GM19193 (cell line): Measurements from ENCODE around the gene PDRG1.
A peak's percentile ranks its signal among the peaks of the same experiment; 100 is the strongest.

Experiments
- POLR2A ChIP-seq: IDR thresholded peaks from 4 replicates; pipeline ENCODE4 v1.6.1; 2011; ENCODE audit not compliant: insufficient read depth, insufficient read length; ENCODE audit errors: extremely low read depth

The PDRG1 gene

GRCh38 chr20:31951530-31952453 is at the start of gene PDRG1:
Gene PDRG1 (minus strand): TSS chr20:31952046. CDS start chr20:31951961, 85 bp downstream.
- TF ChIP-seq POLR2A: peak; percentile 90

GRCh38 chr20:31998246-31998645 is 46.4 kb upstream of the PDRG1 start:
- no peak for TF ChIP-seq POLR2A

GRCh38 chr20:31996996-31997395 is 45.1 kb upstream of the PDRG1 start:
- no peak for TF ChIP-seq POLR2A

GRCh38 chr20:31992086-31992485 is 40.2 kb upstream of the PDRG1 start:
- TF ChIP-seq POLR2A: no peak

- no peak for TF ChIP-seq POLR2A
These were observed 39.5 kb upstream of the PDRG1 start for GRCh38 chr20:31991339-31991705.

- no peak for TF ChIP-seq POLR2A
These were observed 38.9 kb upstream of the PDRG1 start for GRCh38 chr20:31990641-31991338.

- no peak for TF ChIP-seq POLR2A
These were observed 37.3 kb upstream of the PDRG1 start for GRCh38 chr20:31989030-31989645.

- no peak for TF ChIP-seq POLR2A
These were observed 36.7 kb upstream of the PDRG1 start for GRCh38 chr20:31988430-31989015.

- TF ChIP-seq POLR2A: no peak
These were observed 35.9 kb upstream of the PDRG1 start for GRCh38 chr20:31987744-31988143.

- no peak for TF ChIP-seq POLR2A
These were observed 33.2 kb upstream of the PDRG1 start for GRCh38 chr20:31984981-31985471.

GRCh38 chr20:31981784-31982183 is 29.9 kb upstream of the PDRG1 start:
- TF ChIP-seq POLR2A: no peak

- no peak for TF ChIP-seq POLR2A
These were observed 28.0 kb upstream of the PDRG1 start for GRCh38 chr20:31979713-31980426.

- TF ChIP-seq POLR2A: no peak
These were observed 25.2 kb upstream of the PDRG1 start for GRCh38 chr20:31977080-31977479.

GRCh38 chr20:31975874-31976273 is 24.0 kb upstream of the PDRG1 start:
- no peak for TF ChIP-seq POLR2A
